Neuronal stem cell (in vitro differentiated cells): Measurements from ENCODE around the gene LYPD5.

Source experiments
- DNase-seq: peaks from one replicate; pipeline ENCODE4 v3.0.0-alpha.2; 2013; ENCODE audit warnings: low spot score
- H2AFZ ChIP-seq: one replicate; pipeline ENCODE4 v1.6.1; 2013; ENCODE audit warnings: mild to moderate bottlenecking, low read length, inconsistent platforms
- H2AK5ac ChIP-seq: 2 replicates; pipeline ENCODE4 v1.6.1; 2013; ENCODE audit warnings: low read depth, mild to moderate bottlenecking, inconsistent platforms, low read length, moderate library complexity, mixed read lengths
- H2BK120ac ChIP-seq: 2 replicates; pipeline ENCODE4 v1.6.1; 2013; ENCODE audit warnings: low read depth, mild to moderate bottlenecking, inconsistent platforms, low read length, moderate library complexity, mixed read lengths
- H2BK12ac ChIP-seq: one replicate; pipeline ENCODE4 v1.6.1; 2013; ENCODE audit warnings: low read length, inconsistent platforms
- H2BK15ac ChIP-seq: 2 replicates; pipeline ENCODE4 v1.6.1; 2013; ENCODE audit warnings: mild to moderate bottlenecking, low read length, inconsistent platforms, mixed read lengths
- H2BK5ac ChIP-seq: one replicate; pipeline ENCODE4 v1.6.1; 2013; ENCODE audit warnings: inconsistent platforms, mild to moderate bottlenecking, low read length, moderate library complexity
- H3K14ac ChIP-seq: one replicate; pipeline ENCODE4 v1.6.1; 2013; ENCODE audit warnings: low read length, inconsistent platforms
- H3K18ac ChIP-seq: 2 replicates; pipeline ENCODE4 v1.6.1; 2013; ENCODE audit warnings: low read length, inconsistent platforms
- H3K23ac ChIP-seq: 2 replicates; pipeline ENCODE4 v1.6.1; 2013; ENCODE audit warnings: low read depth, mild to moderate bottlenecking, mixed read lengths, low read length, inconsistent platforms; ENCODE audit not compliant: poor library complexity
- H3K27ac ChIP-seq: replicated peaks from 3 replicates; pipeline ENCODE4 v1.5.1; 2013; ENCODE audit warnings: low read length, inconsistent platforms
- H3K27me3 ChIP-seq, 3 experiments: 2 replicates each; pipeline ENCODE4 v1.6.1; 2013; ENCODE audit warnings: low read length in 3 of 3, mild to moderate bottlenecking in 2 of 3, inconsistent platforms in 1 of 3, low read depth in 1 of 3, mixed read lengths in 1 of 3, moderate library complexity in 1 of 3; ENCODE audit not compliant: control insufficient read depth in 3 of 3, insufficient read depth in 3 of 3
- H3K36me3 ChIP-seq, 2 donors: replicated peaks in 1 of 2; 2 replicates each; pipeline ENCODE4 v1.6.1; 2013; ENCODE audit warnings: low read length in 2 of 2; ENCODE audit not compliant: control insufficient read depth in 2 of 2, insufficient read depth in 2 of 2
- H3K4ac ChIP-seq: 2 replicates; pipeline ENCODE4 v1.6.1; 2013; ENCODE audit warnings: inconsistent platforms, mild to moderate bottlenecking, low read length, moderate library complexity
- H3K4me1 ChIP-seq, 2 donors: 1 replicate in 1 of 2; 2 replicates in 1 of 2; pipeline ENCODE4 v1.6.1; 2013; ENCODE audit warnings: low read length in 2 of 2, low read depth in 1 of 2; ENCODE audit not compliant: control insufficient read depth in 2 of 2, insufficient read depth in 1 of 2
- H3K4me2 ChIP-seq: one replicate; pipeline ENCODE4 v1.6.1; 2013; ENCODE audit warnings: mild to moderate bottlenecking, low read length, inconsistent platforms; ENCODE audit not compliant: insufficient read depth, poor library complexity, severe bottlenecking
- H3K4me3 ChIP-seq, 2 donors: 2 replicates each; pipeline ENCODE4 v1.5.1; 2013; ENCODE audit warnings: low read length in 2 of 2, mild to moderate bottlenecking in 2 of 2, inconsistent platforms in 1 of 2, moderate library complexity in 1 of 2
- H3K79me1 ChIP-seq: one replicate; pipeline ENCODE4 v1.6.1; 2013; ENCODE audit warnings: low read depth, mild to moderate bottlenecking, inconsistent platforms, low read length, moderate library complexity
- H3K9ac ChIP-seq: one replicate; pipeline ENCODE4 v1.6.1; 2013; ENCODE audit warnings: mild to moderate bottlenecking, low read depth, low read length, inconsistent platforms; ENCODE audit not compliant: poor library complexity
- H3K9me3 ChIP-seq, 2 donors: replicated peaks in 1 of 2; 2 replicates each; pipeline versions ENCODE3 to v1.6.1; 2013; ENCODE audit warnings: low read length in 2 of 2, mild to moderate bottlenecking in 2 of 2, inconsistent platforms in 1 of 2, low read depth in 1 of 2, mixed read lengths in 1 of 2, moderate library complexity in 1 of 2; ENCODE audit not compliant: control insufficient read depth in 2 of 2, insufficient read depth in 1 of 2
- H4K8ac ChIP-seq: one replicate; pipeline ENCODE4 v1.6.1; 2013; ENCODE audit warnings: low read depth, mild to moderate bottlenecking, inconsistent platforms, low read length, moderate library complexity
- H4K91ac ChIP-seq: one replicate; pipeline ENCODE4 v1.6.1; 2013; ENCODE audit warnings: low read length, low read depth, mild to moderate bottlenecking, inconsistent platforms; ENCODE audit not compliant: poor library complexity
- WGBS, 2 donors: extraction: QIAGEN DNeasy Blood & Tissue Kit; methylation state at CpG; one replicate each; pipeline ENCODE4 v1.1.7; 2013; ENCODE audit warnings: missing lambda C conversion rate in 2 of 2, mixed read lengths in 1 of 2; ENCODE audit not compliant: insufficient read length in 2 of 2, insufficient replicate concordance in 1 of 2; ENCODE audit errors: extremely low coverage in 2 of 2; 5-methylcytosine and 5-hydroxymethylcytosine counted together

The LYPD5 gene

DNA sequence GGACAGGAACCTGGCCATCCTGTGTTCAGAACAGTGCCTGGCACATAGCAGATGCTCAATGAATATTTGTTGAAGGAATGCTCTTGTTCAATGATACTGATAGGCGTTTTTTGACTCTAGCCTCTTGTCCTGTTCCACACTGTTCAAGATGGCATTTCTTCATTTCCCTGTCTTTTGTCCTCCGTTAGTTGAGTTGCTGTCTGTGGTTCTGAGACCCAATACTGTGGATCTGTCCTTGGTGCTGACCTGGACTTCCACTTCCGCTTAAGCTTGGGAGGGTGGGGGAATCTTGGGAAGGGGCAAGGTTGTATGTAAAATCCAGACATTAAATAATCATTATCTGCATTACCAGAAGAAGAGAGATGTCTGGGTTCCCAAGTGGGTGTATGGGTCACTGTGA is 13.2 kb downstream of the LYPD5 start:
- H3K36me3 ChIP-seq = no peaks in the 10 kb centered on the region
- no peak overlapping the region for H2BK120ac ChIP-seq
- H3K4ac ChIP-seq = no peak overlapping the region
- H3K9me3 ChIP-seq = no peaks in the 10 kb centered on the region
- no peak overlapping the region for H2AK5ac ChIP-seq
- H2AFZ ChIP-seq = no peak overlapping the region
- H2BK5ac ChIP-seq = no peak overlapping the region
- no peak overlapping the region for H3K4me3 ChIP-seq
- DNase-seq = peak; percentile 49
- no peak overlapping the region for H3K27ac ChIP-seq
- H3K18ac ChIP-seq = no peak overlapping the region
- no peak overlapping the region for H3K14ac ChIP-seq
- no CpG with 5 or more reads among the region's 3 CpGs for WGBS, 2 donors
- H3K27me3 ChIP-seq = peaks cover 0 to 4% (median 3%) of the 10 kb centered on the region in 3 experiments
- H4K8ac ChIP-seq = no peak overlapping the region
- H3K23ac ChIP-seq = no peak overlapping the region
- no peak overlapping the region for H3K4me2 ChIP-seq
- no peak overlapping the region for H3K9ac ChIP-seq
- H3K79me1 ChIP-seq = no peaks in the 10 kb centered on the region
- H3K4me1 ChIP-seq = peaks cover 0 to 6% of the 10 kb centered on the region in 2 donors
- H4K91ac ChIP-seq = no peak overlapping the region
- no peak overlapping the region for H2BK15ac ChIP-seq
- H2BK12ac ChIP-seq = no peak overlapping the region

DNA sequence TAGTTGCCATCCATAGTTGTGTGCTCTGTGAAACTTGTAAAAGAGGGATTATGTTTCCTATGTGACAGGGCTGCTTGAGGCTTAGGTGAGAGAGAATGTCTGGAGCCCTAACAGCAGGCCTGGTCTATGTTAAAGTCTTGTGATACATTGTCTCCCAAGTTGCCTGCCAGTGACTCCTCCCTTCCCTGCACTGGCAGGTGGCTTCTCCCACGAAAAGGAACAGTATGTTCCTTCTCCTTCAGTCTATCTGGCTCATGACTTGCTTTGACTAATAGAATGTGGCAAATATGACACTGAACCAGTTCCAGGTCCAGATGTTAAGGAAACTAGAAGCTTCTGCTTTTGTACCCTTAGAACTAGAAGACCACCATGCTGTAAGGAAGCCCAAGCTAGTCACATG is 15.6 kb downstream of the LYPD5 start:
- H3K79me1 ChIP-seq = no peaks in the 10 kb centered on the region
- H4K91ac ChIP-seq = no peak overlapping the region
- no peaks in the 10 kb centered on the region for H3K36me3 ChIP-seq
- no peak overlapping the region for H2BK5ac ChIP-seq
- DNase-seq = no peak
- H3K23ac ChIP-seq = no peak overlapping the region
- no peak overlapping the region for H3K4me3 ChIP-seq
- H3K14ac ChIP-seq = no peak overlapping the region
- no peak overlapping the region for H2BK15ac ChIP-seq
- H2AFZ ChIP-seq = no peak overlapping the region
- peaks cover 0 to 2% (median 0%) of the 10 kb centered on the region in 3 experiments for H3K27me3 ChIP-seq
- H2AK5ac ChIP-seq = no peak overlapping the region
- no peak overlapping the region for H2BK120ac ChIP-seq
- H3K27ac ChIP-seq = no peak overlapping the region
- H3K9ac ChIP-seq = no peak overlapping the region
- H3K4me2 ChIP-seq = no peak overlapping the region
- H3K4ac ChIP-seq = no peak overlapping the region
- no peak overlapping the region for H3K18ac ChIP-seq
- no peak overlapping the region for H2BK12ac ChIP-seq
- no peak overlapping the region for H4K8ac ChIP-seq
- no peaks in the 10 kb centered on the region for H3K9me3 ChIP-seq
- H3K4me1 ChIP-seq = peaks cover 0 to 6% of the 10 kb centered on the region in 2 donors
- no CpG with 5 or more reads among the region's 1 CpG for WGBS, 2 donors

DNA sequence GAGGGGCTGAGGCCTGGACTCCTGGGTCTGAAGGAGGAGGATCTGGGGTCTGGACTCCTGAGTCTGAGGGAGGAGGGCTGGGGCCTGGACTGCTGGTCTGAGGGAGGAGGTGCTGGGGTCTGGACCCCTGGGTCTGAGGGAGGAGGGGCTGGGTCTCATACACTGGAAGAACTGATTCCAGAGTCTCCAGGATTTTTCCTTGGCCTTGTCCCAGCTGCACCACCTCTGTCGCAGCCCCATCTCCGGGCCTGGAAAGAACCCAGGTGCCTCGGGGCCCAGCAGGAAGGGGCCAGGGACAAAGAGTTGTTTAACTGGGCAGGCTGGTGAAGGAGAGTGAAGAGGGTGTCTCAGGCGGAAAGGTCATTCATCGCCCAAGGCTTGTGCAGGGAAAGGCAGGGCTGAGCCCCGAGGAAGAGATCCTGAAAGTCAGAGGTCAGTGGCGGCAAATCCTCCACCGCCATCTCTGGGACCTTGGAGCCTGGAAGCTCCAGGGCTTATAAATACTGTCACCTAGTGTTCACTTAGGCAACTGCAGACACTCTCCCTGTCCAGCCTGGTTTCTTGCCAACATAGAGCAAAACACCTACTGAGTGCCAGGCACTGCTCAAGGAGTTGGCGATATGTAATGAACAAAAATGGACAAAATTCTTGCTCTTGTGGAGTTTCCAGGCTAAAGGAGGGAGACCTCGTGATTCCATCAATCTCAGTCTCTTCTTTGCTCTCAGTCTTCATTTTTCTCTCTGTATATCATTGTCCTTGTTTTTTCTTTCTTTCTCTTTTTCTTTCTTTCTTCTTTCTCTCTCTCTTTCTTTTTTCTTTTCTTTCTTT is 17.1 kb downstream of the LYPD5 start:
- Histone ChIP-seq H3K4me3 (peak overlapping the region in 1 of 2 donors; percentile 17), H3K9me3 (no peaks in the 10 kb centered on the region), H2AFZ (peak overlapping the region; percentile 89), H2BK12ac (no peak overlapping the region), H3K79me1 (no peaks in the 10 kb centered on the region), H3K23ac (no peak overlapping the region), H3K4me1 (peaks cover 0 to 6% of the 10 kb centered on the region in 2 donors), H2BK120ac (no peak overlapping the region), H2BK15ac (no peak overlapping the region), H3K18ac (no peak overlapping the region), H2BK5ac (no peak overlapping the region), H3K27me3 (no peaks in the 10 kb centered on the region), H3K27ac (no peak overlapping the region), H2AK5ac (peak overlapping the region; percentile 68), H3K36me3 (no peaks in the 10 kb centered on the region), H4K8ac (no peak overlapping the region), H3K4me2 (no peak overlapping the region), H3K9ac (no peak overlapping the region), H4K91ac (no peak overlapping the region), H3K4ac (no peak overlapping the region), H3K14ac (no peak overlapping the region)
- peak; percentile 59 for DNase-seq
- WGBS, 2 donors = no CpG with 5 or more reads among the region's 10 CpGs

DNA sequence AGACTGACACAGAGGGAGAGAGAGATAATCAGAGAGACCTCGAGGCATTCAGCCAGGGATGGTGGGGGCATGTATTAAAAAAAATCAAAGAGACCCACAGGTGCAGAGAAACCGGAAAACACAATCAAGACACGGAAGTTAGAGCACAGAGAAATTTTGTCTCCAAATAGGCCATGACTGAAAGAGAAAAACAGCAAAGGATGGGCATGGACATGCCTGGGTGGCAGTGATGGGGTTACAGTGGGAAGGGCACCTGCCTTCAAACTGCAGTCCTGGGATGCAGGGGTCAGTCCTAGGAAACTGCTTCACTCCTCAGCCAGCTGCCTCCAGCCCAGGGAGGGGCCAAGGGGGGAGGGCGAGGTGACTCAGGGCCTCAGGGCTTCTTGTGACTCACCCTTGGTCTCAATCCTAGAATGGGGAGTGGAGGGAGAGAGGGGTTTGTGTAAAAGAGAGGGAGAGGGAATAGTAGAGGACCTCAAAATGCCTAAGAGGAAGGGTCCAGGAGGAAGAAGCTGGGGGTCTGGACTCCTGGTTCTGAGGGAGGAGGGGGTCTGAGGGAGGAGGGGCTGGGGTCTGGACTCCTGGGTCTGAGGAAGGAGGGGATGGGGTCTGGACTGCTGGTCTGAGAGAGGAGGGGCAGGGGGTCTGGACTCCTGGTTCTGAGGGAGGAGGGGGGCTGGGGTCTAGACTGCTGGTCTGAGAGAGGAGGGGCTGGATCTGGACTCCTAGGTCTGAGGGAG is 17.8 kb downstream of the LYPD5 start:
- Histone ChIP-seq H2AFZ (peak overlapping the region; percentile 89), H3K27me3 (no peaks in the 10 kb centered on the region), H3K79me1 (peaks cover under 1% of the 10 kb centered on the region), H2BK12ac (no peak overlapping the region), H2BK120ac (no peak overlapping the region), H3K9ac (no peak overlapping the region), H3K9me3 (no peaks in the 10 kb centered on the region), H4K8ac (no peak overlapping the region), H3K4me1 (peaks cover 0 to 6% of the 10 kb centered on the region in 2 donors), H4K91ac (no peak overlapping the region), H3K23ac (no peak overlapping the region), H3K4me3 (no peak overlapping the region), H2AK5ac (peak overlapping the region; percentile 68), H2BK15ac (no peak overlapping the region), H2BK5ac (no peak overlapping the region), H3K27ac (no peak overlapping the region), H3K18ac (no peak overlapping the region), H3K4ac (no peak overlapping the region), H3K4me2 (no peak overlapping the region), H3K14ac (no peak overlapping the region), H3K36me3 (no peaks in the 10 kb centered on the region)
- no CpG with 5 or more reads among the region's 4 CpGs for whole genome bisulfite sequencing, 2 donors
- no peak for DNase-seq
